HCT116 (cell line): ENCODE data around the gene VSTM2L. TPM values are rescaled to one million over a fixed set of nuclear protein-coding genes. Genes with fewer than 3 reads are reported as not detected.

Experiments
- ATAC-seq: fragments of 200-7000 bp; cut with Tn5 transposase; 2 replicates; pipeline ENCODE4 v1.9.1; 2020; ENCODE audit warnings: mild to moderate bottlenecking, moderate library complexity
- BruUV-seq: library from RNA; stranded (reverse); fragments of 400-500 nt; replicated peaks from 2 replicates; lab custom pipeline; 2021; lab: Mats Ljungman, UMichigan
- CTCF ChIA-PET: fragments of 300-600 bp; sonication (Branson Sonifier 250); formaldehyde crosslinking; loops from one replicate; lab custom pipeline; 2021; ENCODE audit warnings: antibody characterized with exemption; lab: Charles Lee
- POLR2A ChIA-PET: fragments of 300-600, 350-600 bp; sonication (Branson Sonifier 250); formaldehyde crosslinking; loops from one replicate; lab custom pipeline; 2021; ENCODE audit warnings: antibody characterized with exemption; lab: Charles Lee
- RAD21 ChIA-PET, 2 experiments: fragments of 300-600 bp; sonication (Branson Sonifier 250); formaldehyde crosslinking; loops; one replicate each; lab custom pipeline; 2023; ENCODE audit warnings: low total read pairs in 2 of 2; ENCODE audit not compliant: uncharacterized antibody in 2 of 2, unreplicated experiment in 2 of 2, low non-redundant PET in 1 of 2; lab: Charles Lee
- DNase-seq: peaks from one replicate; pipeline ENCODE4 v3.0.0-alpha.2; 2010; ENCODE audit warnings: low read depth, low spot score
- H2AFZ ChIP-seq: fragments of 200-600 bp; shearing (Covaris generic), sonication (generic); 2 replicates; pipeline ENCODE4 v1.6.1; 2017; ENCODE audit warnings: low read depth, mixed run types, mixed read lengths, antibody characterized with exemption, low read length; ENCODE audit not compliant: poor library complexity, severe bottlenecking
- H3K27ac ChIP-seq: 2 replicates; pipeline ENCODE4 v1.5.1; 2012; ENCODE audit warnings: low read depth, low read length
- H3K27me3 ChIP-seq: fragments of 200-600 bp; sonication (generic); 2 replicates; pipeline ENCODE4 v1.6.1; 2016; ENCODE audit warnings: mixed run types, low read length, mixed read lengths; ENCODE audit not compliant: insufficient read depth
- H3K36me3 ChIP-seq, 2 experiments: fragments of 200-500 bp in 1 of 2; fragments of 200-600 bp in 1 of 2; sonication (Bioruptor generic) in 1 of 2; sonication (generic) in 1 of 2; 2 replicates each; pipeline versions ENCODE4 v1.5.1 to v1.6.1; 2014 to 2016; ENCODE audit warnings: low read length in 2 of 2, inconsistent platforms in 1 of 2, mixed read lengths in 1 of 2, mixed run types in 1 of 2; ENCODE audit not compliant: insufficient read depth in 2 of 2, control insufficient read depth in 1 of 2
- H3K4me1 ChIP-seq, 2 experiments: fragments of 200-600 bp in 1 of 2; sonication (generic) in 1 of 2; 2 replicates each; pipeline versions ENCODE4 v1.5.1 to v1.6.1; 2012 to 2017; ENCODE audit warnings: low read length in 2 of 2, inconsistent platforms in 1 of 2, mild to moderate bottlenecking in 1 of 2, mixed read lengths in 1 of 2, mixed run types in 1 of 2, moderate library complexity in 1 of 2; ENCODE audit not compliant: insufficient read depth in 2 of 2, control insufficient read depth in 1 of 2
- H3K4me2 ChIP-seq: fragments of 200-600 bp; sonication (generic); 2 replicates; pipeline ENCODE4 v1.6.1; 2017; ENCODE audit warnings: mixed run types, low read length, mixed read lengths
- H3K4me3 ChIP-seq, 2 experiments: fragments of 200-600 bp in 1 of 2; sonication (generic) in 1 of 2; replicated peaks in 1 of 2; 2 replicates each; pipeline ENCODE4 v1.5.1; 2011 to 2016; ENCODE audit warnings: low read length in 2 of 2, control low read depth in 1 of 2, low read depth in 1 of 2, mild to moderate bottlenecking in 1 of 2, mixed read lengths in 1 of 2, mixed run types in 1 of 2
- H3K79me2 ChIP-seq: fragments of 200-600 bp; sonication (generic); 2 replicates; pipeline ENCODE4 v1.6.1; 2017; ENCODE audit warnings: mild to moderate bottlenecking, mixed run types, low read length, moderate library complexity, mixed read lengths; ENCODE audit not compliant: insufficient read depth
- H3K9ac ChIP-seq: fragments of 200-600 bp; sonication (generic); 2 replicates; pipeline ENCODE4 v1.6.1; 2016; ENCODE audit warnings: low read length, mixed read lengths
- H3K9me2 ChIP-seq: fragments of 200-600 bp; sonication (generic), shearing (Covaris generic); 2 replicates; pipeline ENCODE4 v1.6.1; 2017; ENCODE audit warnings: mixed run types, mild to moderate bottlenecking, moderate library complexity; ENCODE audit not compliant: insufficient read depth
- H3K9me3 ChIP-seq, 2 experiments: fragments of 200-500 bp in 1 of 2; fragments of 200-600 bp in 1 of 2; sonication (Bioruptor generic) in 1 of 2; sonication (generic) in 1 of 2; 2 replicates each; pipeline ENCODE4 v1.6.1; 2014 to 2017; ENCODE audit warnings: low read length in 2 of 2, mixed read lengths in 2 of 2, inconsistent platforms in 1 of 2, low read depth in 1 of 2, mild to moderate bottlenecking in 1 of 2, mixed run types in 1 of 2, moderate library complexity in 1 of 2; ENCODE audit not compliant: control insufficient read depth in 1 of 2, insufficient read depth in 1 of 2
- H4K20me1 ChIP-seq: fragments of 200-600 bp; sonication (generic), shearing (Covaris generic); 2 replicates; pipeline ENCODE4 v1.6.1; 2017; ENCODE audit warnings: mixed run types, mild to moderate bottlenecking, moderate library complexity; ENCODE audit not compliant: insufficient read depth
- EGR1 ChIP-seq: IDR thresholded peaks from 2 replicates; pipeline ENCODE4 v1.6.1; 2012; ENCODE audit warnings: low read depth
- ELF1 ChIP-seq: IDR thresholded peaks from 2 replicates; pipeline ENCODE4 v1.6.1; 2012; ENCODE audit warnings: low read depth, borderline replicate concordance
- EZH2 ChIP-seq: fragments of 200-600 bp; sonication (generic); IDR thresholded peaks from 2 replicates; pipeline ENCODE4 v1.6.1; 2017; ENCODE audit warnings: antibody characterized with exemption, mixed run types
- EZH2phosphoT487 ChIP-seq: fragments of 200-600 bp; IDR thresholded peaks from 2 replicates; pipeline ENCODE4 v1.6.1; 2018; ENCODE audit warnings: antibody characterized with exemption, borderline replicate concordance
- FOSL1 ChIP-seq: IDR thresholded peaks from 2 replicates; pipeline ENCODE4 v1.6.1; 2012; ENCODE audit warnings: low read depth
- JUND ChIP-seq: IDR thresholded peaks from 2 replicates; pipeline ENCODE4 v1.6.1; 2012
- POLR2A ChIP-seq: IDR thresholded peaks from 2 replicates; pipeline ENCODE4 v1.7.0; 2011; ENCODE audit warnings: borderline replicate concordance; ENCODE audit not compliant: insufficient read depth, insufficient read length; ENCODE audit errors: extremely low read depth
- SP1 ChIP-seq: IDR thresholded peaks from 2 replicates; pipeline ENCODE4 v1.6.1; 2012; ENCODE audit warnings: low read depth
- SRF ChIP-seq: IDR thresholded peaks from 2 replicates; pipeline ENCODE4 v1.6.1; 2012; ENCODE audit warnings: low read depth
- TCF7L2 ChIP-seq: IDR thresholded peaks from 2 replicates; pipeline ENCODE4 v1.7.0; 2011; ENCODE audit warnings: borderline replicate concordance, inconsistent platforms; ENCODE audit not compliant: insufficient read depth, insufficient read length; ENCODE audit errors: extremely low read depth
- YY1 ChIP-seq: IDR thresholded peaks from 2 replicates; pipeline ENCODE4 v1.6.1; 2011; ENCODE audit warnings: low read length, low read depth, moderate library complexity, mild to moderate bottlenecking; ENCODE audit not compliant: insufficient replicate concordance; ENCODE audit errors: extremely low read depth
- ZFX ChIP-seq: fragments of 450-650 bp; IDR thresholded peaks from 2 replicates; pipeline ENCODE4 v1.6.1; 2017
- intact Hi-C: fragments of 100-400 bp; cut with micrococcal nuclease; formaldehyde crosslinking; loops from 2 replicates; pipeline ENCODE4 v1.10.0; 2022
- total RNA-seq: library from RNA; stranded (reverse); gene quantifications from one replicate; pipeline ENCODE4 v1.2.1, GENCODE V29; 2021; ENCODE audit not compliant: unreplicated experiment
- TF ChIP-seq, protein P1 (sequence below), 3 experiments: fragments of 200-600 bp in 1 of 3; sonication (generic) in 1 of 3; IDR thresholded peaks in 2 of 3; conservative IDR thresholded peaks in 1 of 3; 2 replicates each; pipeline ENCODE4 v1.5.1; 2012 to 2017; ENCODE audit warnings: low read depth in 2 of 3, low read length in 2 of 3, antibody characterized with exemption in 1 of 3, borderline replicate concordance in 1 of 3, control low read depth in 1 of 3, mild to moderate bottlenecking in 1 of 3, mixed read lengths in 1 of 3, mixed run types in 1 of 3, moderate library complexity in 1 of 3; ENCODE audit not compliant: insufficient read depth in 1 of 3
- TF ChIP-seq, protein P2 (sequence below): IDR thresholded peaks from 2 replicates; pipeline ENCODE4 v1.6.1; 2012; ENCODE audit warnings: low read depth

The VSTM2L gene
- total RNA-seq, 1 experiment from 2014 or later, result 0.69 TPM

DNA sequence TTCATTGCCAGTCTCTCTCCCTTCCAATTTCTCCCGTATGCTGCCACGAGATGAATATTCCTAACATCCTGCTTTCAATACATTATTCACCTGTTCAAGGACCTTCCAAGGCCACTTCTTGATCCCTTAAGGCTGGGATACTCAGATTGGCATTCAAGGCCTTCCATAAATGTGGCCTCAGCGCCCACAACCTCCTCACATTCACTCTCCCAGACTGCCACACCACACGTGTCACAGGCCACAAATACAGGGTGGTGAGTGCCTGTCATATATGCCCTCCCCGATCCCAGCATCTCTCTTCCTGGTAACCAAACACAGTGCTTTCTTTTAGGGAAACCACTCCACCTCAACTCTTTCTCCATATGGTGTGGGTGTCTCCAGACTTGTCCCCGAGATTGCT lies 74.9 kb downstream of the VSTM2L start:
- no peaks in the 10 kb centered on the region for H3K79me2 ChIP-seq
- no peaks in the 10 kb centered on the region for H4K20me1 ChIP-seq
- H3K9me2 ChIP-seq, result no peaks in the 10 kb centered on the region
- ATAC-seq (no peak), DNase-seq (no peak)
- ChIA-PET CTCF (no interaction called here), POLR2A (no interaction called here), RAD21 (no interaction called here)
- no peaks in the 10 kb centered on the region for H3K4me1 ChIP-seq
- TF ChIP-seq JUND (no peak), SRF (no peak), EZH2 (no peak), TCF7L2 (no peak), FOSL1 (no peak), ZFX (no peak), EGR1 (no peak), SP1 (no peak), EZH2phosphoT487 (no peak), ELF1 (no peak), POLR2A (no peak), YY1 (no peak)
- TF ChIP-seq, protein P1, sequence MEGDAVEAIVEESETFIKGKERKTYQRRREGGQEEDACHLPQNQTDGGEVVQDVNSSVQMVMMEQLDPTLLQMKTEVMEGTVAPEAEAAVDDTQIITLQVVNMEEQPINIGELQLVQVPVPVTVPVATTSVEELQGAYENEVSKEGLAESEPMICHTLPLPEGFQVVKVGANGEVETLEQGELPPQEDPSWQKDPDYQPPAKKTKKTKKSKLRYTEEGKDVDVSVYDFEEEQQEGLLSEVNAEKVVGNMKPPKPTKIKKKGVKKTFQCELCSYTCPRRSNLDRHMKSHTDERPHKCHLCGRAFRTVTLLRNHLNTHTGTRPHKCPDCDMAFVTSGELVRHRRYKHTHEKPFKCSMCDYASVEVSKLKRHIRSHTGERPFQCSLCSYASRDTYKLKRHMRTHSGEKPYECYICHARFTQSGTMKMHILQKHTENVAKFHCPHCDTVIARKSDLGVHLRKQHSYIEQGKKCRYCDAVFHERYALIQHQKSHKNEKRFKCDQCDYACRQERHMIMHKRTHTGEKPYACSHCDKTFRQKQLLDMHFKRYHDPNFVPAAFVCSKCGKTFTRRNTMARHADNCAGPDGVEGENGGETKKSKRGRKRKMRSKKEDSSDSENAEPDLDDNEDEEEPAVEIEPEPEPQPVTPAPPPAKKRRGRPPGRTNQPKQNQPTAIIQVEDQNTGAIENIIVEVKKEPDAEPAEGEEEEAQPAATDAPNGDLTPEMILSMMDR (IDR thresholded peaks at IDR 0.05 in 2 of 3, conservative IDR thresholded peaks at IDR 0.05 in 1 of 3; ENCODE audit: borderline replicate concordance in 1 of 3, insufficient read depth in 1 of 3, low read depth in 2 of 3, low read length in 2 of 3), result no peak
- TF ChIP-seq, protein P2, sequence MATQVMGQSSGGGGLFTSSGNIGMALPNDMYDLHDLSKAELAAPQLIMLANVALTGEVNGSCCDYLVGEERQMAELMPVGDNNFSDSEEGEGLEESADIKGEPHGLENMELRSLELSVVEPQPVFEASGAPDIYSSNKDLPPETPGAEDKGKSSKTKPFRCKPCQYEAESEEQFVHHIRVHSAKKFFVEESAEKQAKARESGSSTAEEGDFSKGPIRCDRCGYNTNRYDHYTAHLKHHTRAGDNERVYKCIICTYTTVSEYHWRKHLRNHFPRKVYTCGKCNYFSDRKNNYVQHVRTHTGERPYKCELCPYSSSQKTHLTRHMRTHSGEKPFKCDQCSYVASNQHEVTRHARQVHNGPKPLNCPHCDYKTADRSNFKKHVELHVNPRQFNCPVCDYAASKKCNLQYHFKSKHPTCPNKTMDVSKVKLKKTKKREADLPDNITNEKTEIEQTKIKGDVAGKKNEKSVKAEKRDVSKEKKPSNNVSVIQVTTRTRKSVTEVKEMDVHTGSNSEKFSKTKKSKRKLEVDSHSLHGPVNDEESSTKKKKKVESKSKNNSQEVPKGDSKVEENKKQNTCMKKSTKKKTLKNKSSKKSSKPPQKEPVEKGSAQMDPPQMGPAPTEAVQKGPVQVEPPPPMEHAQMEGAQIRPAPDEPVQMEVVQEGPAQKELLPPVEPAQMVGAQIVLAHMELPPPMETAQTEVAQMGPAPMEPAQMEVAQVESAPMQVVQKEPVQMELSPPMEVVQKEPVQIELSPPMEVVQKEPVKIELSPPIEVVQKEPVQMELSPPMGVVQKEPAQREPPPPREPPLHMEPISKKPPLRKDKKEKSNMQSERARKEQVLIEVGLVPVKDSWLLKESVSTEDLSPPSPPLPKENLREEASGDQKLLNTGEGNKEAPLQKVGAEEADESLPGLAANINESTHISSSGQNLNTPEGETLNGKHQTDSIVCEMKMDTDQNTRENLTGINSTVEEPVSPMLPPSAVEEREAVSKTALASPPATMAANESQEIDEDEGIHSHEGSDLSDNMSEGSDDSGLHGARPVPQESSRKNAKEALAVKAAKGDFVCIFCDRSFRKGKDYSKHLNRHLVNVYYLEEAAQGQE, result no peak
- no TSS peak for BruUV-seq
- no peak overlapping the region for H3K9ac ChIP-seq
- H3K9me3 ChIP-seq, result no peaks in the 10 kb centered on the region
- no peak overlapping the region for H2AFZ ChIP-seq
- H3K36me3 ChIP-seq, result peaks cover 0 to 12% of the 10 kb centered on the region in 2 experiments; a peak in 2 of 4 replicates
- H3K27me3 ChIP-seq, result no peaks in the 10 kb centered on the region
- H3K4me2 ChIP-seq, result no peak overlapping the region
- H3K4me3 ChIP-seq, result no peak overlapping the region
- intact Hi-C loops, result no loop called here
- no peak overlapping the region for H3K27ac ChIP-seq
